B cell (primary cell): Measurements from ENCODE around the gene ZC3H7B.

ENCODE experiments used
- CTCF ChIP-seq: fragments of 200-600 bp; IDR thresholded peaks from one replicate; pipeline ENCODE4 v1.8.0; 2022; ENCODE audit warnings: antibody characterized with exemption, mild to moderate bottlenecking
- EZH2 ChIP-seq: IDR thresholded peaks from 2 replicates; pipeline ENCODE4 v1.6.1; 2012; ENCODE audit warnings: borderline replicate concordance, low read depth, mild to moderate bottlenecking, moderate library complexity, low read length; ENCODE audit not compliant: insufficient read depth, poor library complexity, severe bottlenecking

GRCh38 chr22:41332217-41332939 is 31.1 kb downstream of the ZC3H7B start:
- no peak for TF ChIP-seq CTCF
- TF ChIP-seq EZH2: no peak
